IPS DF 4.7 (cell line): ENCODE measurements around the gene GRK5.

Experiments used
- DNase-seq: peaks from one replicate; pipeline ENCODE4 v3.0.0-alpha.2; 2013; ENCODE audit warnings: low spot score; ENCODE audit errors: extremely low read depth

GRK5 gene

GRCh38 chr10:119375574-119376272 is 168.4 kb downstream of the GRK5 start:
- no peak for DNase-seq

DNA sequence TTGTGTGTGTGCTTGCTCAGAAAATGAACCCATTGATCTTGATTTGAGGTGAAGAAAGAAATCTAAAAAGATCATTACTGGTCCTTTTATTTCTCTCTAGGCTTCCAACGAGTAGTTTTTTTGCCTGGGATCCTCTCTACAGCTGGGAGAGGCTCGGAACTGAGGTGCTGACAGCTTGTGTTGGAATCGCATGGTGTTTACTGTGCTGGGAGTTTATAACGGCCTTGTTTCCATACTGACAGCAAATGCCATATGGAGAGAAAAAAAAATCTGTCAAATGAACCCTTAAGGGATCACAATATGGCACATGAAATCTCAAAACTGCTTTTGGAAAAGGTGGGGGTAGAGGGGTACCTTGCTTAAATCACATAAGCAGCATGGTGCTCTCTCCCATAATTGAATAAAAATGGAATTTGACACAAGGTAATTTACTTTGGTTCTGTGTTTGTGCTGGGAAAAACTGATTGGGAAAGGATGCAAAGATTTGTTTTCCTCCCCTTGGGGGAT is 170.1 kb downstream of the GRK5 start:
- DNase-seq: no peak

- DNase-seq: no peak
Observed at GRCh38 chr10:119377958-119378736, 170.8 kb downstream of the GRK5 start.

DNA sequence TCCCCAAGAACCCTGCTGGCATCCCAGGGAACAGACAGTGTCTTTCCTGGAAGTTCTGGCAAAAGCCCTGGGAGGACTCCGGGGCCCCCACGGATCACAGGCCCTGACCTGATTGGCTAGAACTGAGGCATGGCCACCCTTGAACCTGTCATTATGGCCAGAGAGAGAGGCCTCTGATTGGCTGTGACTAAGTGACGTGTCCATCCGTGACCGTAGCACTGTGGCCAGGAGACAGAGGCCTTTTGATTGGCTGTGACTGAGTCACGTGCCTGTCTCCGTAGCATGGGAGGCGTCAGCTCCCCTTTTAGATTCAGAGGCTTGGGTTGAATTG is 171.3 kb downstream of the GRK5 start:
- DNase-seq: no peak

DNA sequence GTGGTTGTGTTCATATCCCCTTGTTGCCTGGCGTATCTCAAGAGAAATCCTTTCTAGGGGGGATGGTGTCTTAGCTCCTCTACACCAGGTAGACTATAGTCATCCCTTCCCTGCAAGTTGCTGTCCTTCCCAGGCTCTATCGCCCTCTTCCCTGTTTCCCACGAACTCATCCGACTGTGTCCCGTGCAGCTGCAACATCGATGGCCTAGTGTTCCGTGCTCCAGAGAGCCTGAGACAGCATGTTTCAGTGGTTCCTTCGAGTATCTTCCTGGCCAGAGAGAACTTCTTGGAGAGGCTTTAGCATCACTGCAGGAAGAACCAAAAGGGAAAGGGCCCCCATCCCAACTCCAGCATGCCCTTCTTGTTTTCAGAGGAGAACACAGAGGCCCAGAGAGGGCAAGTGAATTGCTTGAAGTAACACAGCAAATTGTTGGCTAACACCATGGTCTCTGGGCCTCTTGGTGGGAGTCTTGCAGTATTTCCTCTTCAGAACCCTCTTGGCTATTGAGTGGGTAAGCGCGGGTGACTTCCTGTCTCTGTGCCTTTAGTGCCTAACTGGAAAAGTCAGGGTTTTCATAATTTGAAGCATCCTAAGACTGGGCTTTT is 172.2 kb downstream of the GRK5 start:
- DNase-seq: no peak

- no peak for DNase-seq
Observed at GRCh38 chr10:119383174-119383856, 175.9 kb downstream of the GRK5 start.

DNA sequence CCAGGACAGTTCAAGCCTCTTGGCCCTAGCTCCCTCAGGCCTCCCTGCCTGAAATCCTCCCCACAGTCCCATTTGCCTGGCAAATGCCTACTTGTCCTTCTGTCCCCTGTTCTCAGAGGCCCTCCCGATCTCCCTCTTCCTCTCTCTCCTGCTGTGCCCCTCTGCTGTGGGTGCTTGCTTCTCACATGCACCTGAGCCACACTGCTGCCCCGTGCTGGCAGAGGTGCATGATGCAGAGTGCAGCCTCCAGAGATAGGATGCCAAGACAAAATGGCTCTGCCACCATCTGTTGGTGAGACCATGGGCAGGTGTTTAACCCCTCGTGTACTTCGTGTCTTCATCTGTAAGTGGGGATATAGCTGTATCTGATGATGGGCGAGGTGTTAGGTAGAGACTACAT is 176.8 kb downstream of the GRK5 start:
- DNase-seq: no peak

GRCh38 chr10:119386666-119387065 is 179.3 kb downstream of the GRK5 start:
- DNase-seq: no peak

DNA sequence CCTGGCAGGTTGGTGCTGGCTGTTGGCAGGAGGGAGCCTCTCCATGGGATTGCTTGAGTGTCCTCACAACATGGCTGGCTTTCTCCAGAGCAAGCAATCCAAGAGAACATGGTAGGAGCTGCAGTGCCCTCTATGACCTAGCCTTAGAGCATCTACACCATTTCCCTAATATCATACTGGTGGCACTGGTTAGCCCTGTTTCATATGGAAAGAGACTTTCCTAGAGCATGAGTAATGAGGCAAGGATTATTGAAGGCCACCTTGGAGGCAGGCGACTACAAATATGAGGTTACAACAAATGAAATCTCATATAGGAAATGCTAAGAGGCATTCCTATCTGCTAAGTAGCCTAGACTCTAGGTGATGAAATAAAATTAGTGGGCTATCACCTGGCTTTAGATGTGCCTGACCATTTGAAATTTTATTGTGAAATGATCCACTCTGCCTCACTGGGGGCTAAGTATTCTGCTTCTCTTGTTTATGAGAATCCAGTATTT is 181.5 kb downstream of the GRK5 start:
- no peak for DNase-seq

GRCh38 chr10:119391440-119392251 is 184.3 kb downstream of the GRK5 start:
- DNase-seq: no peak

- DNase-seq: no peak
Observed at GRCh38 chr10:119393019-119393418, 185.6 kb downstream of the GRK5 start.

DNA sequence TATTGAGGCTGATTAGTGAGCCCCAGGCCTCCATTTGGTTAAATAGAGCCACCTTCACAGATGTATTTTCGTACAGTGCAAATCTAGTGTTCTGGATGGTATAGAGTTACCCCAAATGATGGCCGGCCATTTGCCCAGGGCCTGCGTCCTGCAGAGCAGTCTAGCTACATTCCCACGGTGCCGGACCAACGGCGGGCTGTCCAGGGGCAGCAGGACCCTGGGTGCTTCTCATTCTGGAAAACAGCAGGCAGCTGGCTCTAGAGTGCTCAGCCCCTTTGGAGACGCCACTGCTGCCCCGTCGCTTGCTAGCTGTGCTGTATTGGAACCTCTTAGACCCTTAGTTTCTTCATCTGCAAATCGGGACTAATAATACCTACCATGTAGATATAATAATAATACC is 186.1 kb downstream of the GRK5 start:
- no peak for DNase-seq

- no peak for DNase-seq
Observed at GRCh38 chr10:119393845-119394244, 186.5 kb downstream of the GRK5 start.

GRCh38 chr10:119394657-119395279 is 187.4 kb downstream of the GRK5 start:
- no peak for DNase-seq

DNA sequence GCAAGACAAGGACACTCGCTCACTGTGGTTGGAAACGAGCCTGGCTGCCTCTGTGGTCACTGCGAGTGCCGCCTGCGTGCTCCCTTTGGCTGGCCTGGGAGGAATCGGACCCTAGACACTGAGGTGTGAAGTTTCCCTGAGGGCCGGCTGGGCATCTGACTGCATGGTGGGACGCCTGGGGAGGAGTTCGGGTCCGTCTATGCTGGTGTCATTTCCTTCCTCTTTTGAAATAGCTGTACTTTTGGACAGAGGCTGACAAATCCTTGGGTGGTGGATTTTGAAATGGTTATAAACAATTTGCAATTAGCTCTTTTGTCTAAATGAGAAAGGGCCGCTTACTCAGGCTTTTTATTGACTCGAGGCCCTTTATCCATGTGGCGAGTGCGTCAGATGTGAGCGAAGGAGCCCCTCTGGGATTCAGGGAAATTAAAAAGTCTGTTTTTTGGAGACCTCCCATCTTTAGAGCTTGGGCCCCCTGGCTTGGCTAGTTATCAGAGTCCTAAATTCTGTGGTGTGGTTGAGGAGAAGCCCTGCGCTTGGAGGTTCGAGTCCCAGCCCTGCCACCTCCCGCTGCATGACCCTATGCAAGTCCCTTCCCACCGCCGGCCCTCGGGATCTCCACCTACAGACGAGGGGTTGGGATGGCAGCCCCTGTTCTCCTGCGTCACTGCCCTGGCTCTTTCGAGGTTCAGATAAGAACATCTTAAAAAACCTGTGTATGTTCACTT is 188.1 kb downstream of the GRK5 start:
- no peak for DNase-seq

DNA sequence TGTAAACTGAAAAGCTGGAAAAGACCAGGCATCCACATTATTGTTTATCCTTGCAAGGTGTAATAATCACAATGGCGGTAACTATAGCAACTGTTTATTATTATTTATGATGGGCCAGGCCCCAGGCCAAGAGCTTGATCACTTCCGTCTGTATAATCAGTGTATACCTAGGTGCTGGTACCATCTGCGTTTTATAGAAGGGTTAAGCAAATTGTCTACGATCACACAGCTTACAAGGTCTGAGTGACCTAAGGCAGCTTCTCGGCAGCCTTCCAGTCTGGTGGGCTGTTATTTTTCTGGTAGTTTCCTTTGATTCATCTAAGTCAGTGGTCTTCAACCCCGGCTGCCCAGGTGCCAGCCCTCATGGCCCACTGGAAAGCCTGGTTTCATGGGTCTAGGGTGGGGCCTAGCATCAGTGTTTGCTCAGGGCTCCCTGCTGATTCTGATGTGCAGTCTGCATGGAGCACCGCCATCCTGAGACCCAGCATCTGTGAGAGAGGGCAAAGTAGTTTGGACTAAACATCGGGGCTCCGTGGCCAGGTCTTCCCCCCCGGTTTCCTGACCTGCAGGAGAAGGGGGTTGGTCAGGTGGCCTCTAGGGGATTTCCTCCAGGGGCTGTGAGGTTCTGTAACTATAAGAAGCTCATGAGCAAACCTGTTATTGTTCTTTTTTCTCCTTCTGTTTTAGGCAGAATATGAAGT is 188.8 kb downstream of the GRK5 start:
- DNase-seq: no peak

DNA sequence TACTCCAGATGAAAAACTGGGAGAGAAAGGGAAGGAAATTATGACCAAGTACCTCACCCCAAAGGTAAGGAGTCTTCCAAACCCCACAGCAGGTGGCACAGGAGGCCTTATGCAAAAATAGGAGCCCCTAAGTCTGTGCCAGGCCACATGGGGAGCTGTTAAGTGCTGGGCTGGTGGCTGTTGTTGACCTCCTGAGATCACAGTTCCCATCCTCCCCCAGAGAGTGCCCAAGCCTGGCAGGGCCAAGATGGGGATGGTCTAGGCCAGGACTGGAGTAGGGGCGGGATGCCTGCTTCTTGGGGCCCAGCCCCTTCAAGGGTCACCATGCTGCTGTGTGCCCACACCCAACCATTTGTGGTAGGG is 189.3 kb downstream of the GRK5 start:
- DNase-seq: no peak

DNA sequence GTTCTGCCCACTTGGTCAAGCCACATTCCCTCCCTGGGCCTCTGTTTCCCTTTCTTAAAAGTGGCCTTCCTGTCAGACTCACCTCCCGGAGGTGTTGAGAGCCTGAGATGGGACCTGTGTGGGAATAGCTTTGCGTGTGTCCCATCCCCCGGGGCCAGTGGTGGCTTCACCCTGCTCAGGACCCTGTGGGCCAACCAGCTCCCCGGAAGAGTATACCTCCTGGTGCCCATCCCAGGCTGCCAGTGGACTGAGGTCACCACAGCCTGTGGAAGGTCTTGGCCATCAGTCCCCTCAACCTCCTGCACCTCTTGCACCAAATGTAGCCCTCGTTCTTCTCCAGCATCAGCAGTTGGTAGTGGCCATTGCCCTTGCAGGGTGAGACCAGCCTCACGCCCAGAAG is 190.0 kb downstream of the GRK5 start:
- DNase-seq: no peak

DNA sequence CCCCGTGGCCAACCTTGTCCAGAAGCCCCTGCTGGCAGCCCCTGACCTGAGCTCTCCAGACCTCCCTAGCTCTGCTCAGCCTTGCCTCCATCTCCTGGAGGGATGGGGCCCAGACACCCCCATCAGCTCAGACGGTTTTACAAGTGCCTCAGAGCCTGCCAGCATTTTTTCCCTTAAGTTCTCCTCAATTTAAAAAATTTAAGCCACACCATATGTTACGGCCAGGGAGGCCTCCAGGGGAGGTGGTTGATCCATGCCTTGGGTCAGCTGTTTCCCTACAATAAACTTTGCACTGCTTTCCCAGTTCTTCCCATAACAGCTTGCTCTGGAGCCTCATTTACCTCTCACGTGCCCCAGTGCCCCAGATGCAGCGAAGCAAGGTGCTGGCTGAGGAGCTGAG is 191.6 kb downstream of the GRK5 start:
- no peak for DNase-seq
